SU-DHL-6 (cell line): Measurements from ENCODE around the gene RUNX2.

Experiments
- EZH2phosphoT487 ChIP-seq: fragments of 200-600 bp; sonication (generic), shearing (Covaris generic); conservative IDR thresholded peaks from 2 replicates; pipeline ENCODE4 v1.6.1; 2018; ENCODE audit warnings: mild to moderate bottlenecking, antibody characterized with exemption, low read length, moderate library complexity, mixed read lengths
- TF ChIP-seq, protein P1 (sequence below): fragments of 200-600 bp; sonication (generic); IDR thresholded peaks from one replicate; pipeline ENCODE4 v1.5.1; 2017; ENCODE audit warnings: antibody characterized with exemption, mild to moderate bottlenecking, low read length, moderate library complexity; ENCODE audit not compliant: insufficient read depth, poor library complexity, severe bottlenecking

DNA sequence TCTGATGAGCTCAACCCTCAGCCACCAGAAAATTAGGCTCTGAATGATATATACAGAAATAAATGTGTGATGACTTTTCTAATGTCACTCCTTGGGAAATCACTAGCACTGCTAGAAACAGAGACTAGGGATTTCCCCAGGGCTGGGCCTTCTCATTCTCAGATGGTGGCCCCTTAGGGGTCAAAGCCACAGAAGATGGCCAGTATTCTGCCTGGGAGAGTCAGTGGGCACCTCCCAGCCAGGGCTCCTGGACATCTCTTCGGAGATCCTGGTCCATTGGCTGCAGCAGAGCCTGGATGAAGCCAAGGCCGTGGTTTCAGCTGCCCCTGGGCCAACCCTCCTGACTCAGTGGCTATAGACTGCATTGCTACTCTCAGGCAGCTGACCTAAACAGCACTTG is 326.5 kb downstream of the RUNX2 start:
- TF ChIP-seq, protein P1, sequence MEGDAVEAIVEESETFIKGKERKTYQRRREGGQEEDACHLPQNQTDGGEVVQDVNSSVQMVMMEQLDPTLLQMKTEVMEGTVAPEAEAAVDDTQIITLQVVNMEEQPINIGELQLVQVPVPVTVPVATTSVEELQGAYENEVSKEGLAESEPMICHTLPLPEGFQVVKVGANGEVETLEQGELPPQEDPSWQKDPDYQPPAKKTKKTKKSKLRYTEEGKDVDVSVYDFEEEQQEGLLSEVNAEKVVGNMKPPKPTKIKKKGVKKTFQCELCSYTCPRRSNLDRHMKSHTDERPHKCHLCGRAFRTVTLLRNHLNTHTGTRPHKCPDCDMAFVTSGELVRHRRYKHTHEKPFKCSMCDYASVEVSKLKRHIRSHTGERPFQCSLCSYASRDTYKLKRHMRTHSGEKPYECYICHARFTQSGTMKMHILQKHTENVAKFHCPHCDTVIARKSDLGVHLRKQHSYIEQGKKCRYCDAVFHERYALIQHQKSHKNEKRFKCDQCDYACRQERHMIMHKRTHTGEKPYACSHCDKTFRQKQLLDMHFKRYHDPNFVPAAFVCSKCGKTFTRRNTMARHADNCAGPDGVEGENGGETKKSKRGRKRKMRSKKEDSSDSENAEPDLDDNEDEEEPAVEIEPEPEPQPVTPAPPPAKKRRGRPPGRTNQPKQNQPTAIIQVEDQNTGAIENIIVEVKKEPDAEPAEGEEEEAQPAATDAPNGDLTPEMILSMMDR = no peak
- no peak for TF ChIP-seq EZH2phosphoT487
